Astrocyte (in vitro differentiated cells and primary cell): ENCODE results near the gene KCNK13. TPM values are rescaled to one million over a fixed set of nuclear protein-coding genes. Genes with fewer than 3 reads are reported as not detected.
"Not testable (repeated sequence)": the region's sequence is repeated elsewhere in the genome, so short reads cannot be mapped to it uniquely, and the experiment has no call there.

Source experiments
- DNase-seq: peaks from one replicate; pipeline ENCODE4 v3.0.0-alpha.2; 2010; ENCODE audit warnings: low read depth
- FAIRE-seq: peaks from 2 replicates; lab custom pipeline; 2011; peaks lifted over from hg19 to GRCh38; lab: Jason Lieb, UNC
- H2AFZ ChIP-seq: 2 replicates; pipeline ENCODE4 v1.6.0; 2012; ENCODE audit warnings: low read depth, low read length, inconsistent platforms
- H3K27ac ChIP-seq: 2 replicates; pipeline ENCODE4 v1.5.1; 2011; ENCODE audit warnings: low read depth, low read length, inconsistent platforms
- H3K27me3 ChIP-seq: 2 replicates; pipeline ENCODE4 v1.6.0; 2011; ENCODE audit warnings: low read length, inconsistent platforms; ENCODE audit not compliant: insufficient read depth
- H3K36me3 ChIP-seq: 2 replicates; pipeline ENCODE4 v1.5.1; 2011; ENCODE audit warnings: low read length, inconsistent platforms; ENCODE audit not compliant: insufficient read depth
- H3K4me1 ChIP-seq: 2 replicates; pipeline ENCODE4 v1.5.1; 2011; ENCODE audit warnings: low read length, inconsistent platforms; ENCODE audit not compliant: insufficient read depth
- H3K4me2 ChIP-seq: 2 replicates; pipeline ENCODE4 v1.6.0; 2012; ENCODE audit warnings: low read length, inconsistent platforms
- H3K4me3 ChIP-seq: 2 replicates; pipeline ENCODE4 v1.5.1; 2011; ENCODE audit warnings: low read depth, mild to moderate bottlenecking, low read length, inconsistent platforms; ENCODE audit not compliant: insufficient read depth
- H3K79me2 ChIP-seq: 2 replicates; pipeline ENCODE4 v1.6.0; 2012; ENCODE audit warnings: mild to moderate bottlenecking, low read length, inconsistent platforms; ENCODE audit not compliant: insufficient read depth
- H3K9ac ChIP-seq: 2 replicates; pipeline ENCODE4 v1.6.0; 2012; ENCODE audit warnings: mild to moderate bottlenecking, low read length, inconsistent platforms
- H3K9me3 ChIP-seq: 2 replicates; pipeline ENCODE4 v1.5.1; 2012; ENCODE audit warnings: low read depth, mild to moderate bottlenecking, low read length, inconsistent platforms; ENCODE audit not compliant: insufficient read depth
- H4K20me1 ChIP-seq: 2 replicates; pipeline ENCODE4 v1.6.0; 2012; ENCODE audit warnings: low read length, inconsistent platforms; ENCODE audit not compliant: insufficient read depth
- H3K27ac Mint-ChIP-seq: one replicate; pipeline ENCODE4 v1.8.0; 2021; ENCODE audit warnings: mild to moderate bottlenecking, mixed read lengths; ENCODE audit not compliant: unreplicated experiment
- H3K27me3 Mint-ChIP-seq: one replicate; pipeline ENCODE4 v1.8.0; 2021; ENCODE audit warnings: low read depth, mixed read lengths; ENCODE audit not compliant: unreplicated experiment
- H3K36me3 Mint-ChIP-seq: one replicate; pipeline ENCODE4 v1.8.0; 2021; ENCODE audit warnings: low read depth, mixed read lengths; ENCODE audit not compliant: unreplicated experiment
- H3K4me1 Mint-ChIP-seq: one replicate; pipeline ENCODE4 v1.8.0; 2021; ENCODE audit warnings: low read depth, mixed read lengths; ENCODE audit not compliant: unreplicated experiment
- H3K4me3 Mint-ChIP-seq: one replicate; pipeline ENCODE4 v1.8.0; 2021; ENCODE audit warnings: mild to moderate bottlenecking, moderate library complexity, mixed read lengths; ENCODE audit not compliant: unreplicated experiment
- H3K9me3 Mint-ChIP-seq: one replicate; pipeline ENCODE4 v1.8.0; 2021; ENCODE audit warnings: mild to moderate bottlenecking, mixed read lengths; ENCODE audit not compliant: unreplicated experiment
- EZH2 ChIP-seq: IDR thresholded peaks from 2 replicates; pipeline ENCODE4 v1.6.1; 2012; ENCODE audit warnings: mild to moderate bottlenecking, low read length, inconsistent platforms; ENCODE audit not compliant: insufficient read depth
- total RNA-seq: library from RNA; stranded (reverse); gene quantifications from 2 replicates; pipeline ENCODE4 v1.2.1, GENCODE V29; 2021
- TF ChIP-seq, protein P1 (sequence below): IDR thresholded peaks from 2 replicates; pipeline ENCODE4 v1.5.1; 2011; ENCODE audit warnings: low read depth, mild to moderate bottlenecking, inconsistent platforms, low read length, moderate library complexity; ENCODE audit not compliant: insufficient read depth

Gene KCNK13
- total RNA-seq, 1 donor from 2014 or later = 0.09 TPM

- Histone ChIP-seq H3K27me3 (peaks cover 14% of the 10 kb centered on the region), H3K4me1 (no peaks in the 10 kb centered on the region), H3K4me3 (no peak overlapping the region), H3K9ac (no peak overlapping the region), H4K20me1 (no peaks in the 10 kb centered on the region), H3K4me2 (no peak overlapping the region), H3K9me3 (peaks cover 3% of the 10 kb centered on the region), H3K79me2 (no peaks in the 10 kb centered on the region), H3K27ac (no peak overlapping the region), H2AFZ (no peak overlapping the region), H3K36me3 (no peaks in the 10 kb centered on the region)
- no peak for TF ChIP-seq EZH2
- TF ChIP-seq, protein P1, sequence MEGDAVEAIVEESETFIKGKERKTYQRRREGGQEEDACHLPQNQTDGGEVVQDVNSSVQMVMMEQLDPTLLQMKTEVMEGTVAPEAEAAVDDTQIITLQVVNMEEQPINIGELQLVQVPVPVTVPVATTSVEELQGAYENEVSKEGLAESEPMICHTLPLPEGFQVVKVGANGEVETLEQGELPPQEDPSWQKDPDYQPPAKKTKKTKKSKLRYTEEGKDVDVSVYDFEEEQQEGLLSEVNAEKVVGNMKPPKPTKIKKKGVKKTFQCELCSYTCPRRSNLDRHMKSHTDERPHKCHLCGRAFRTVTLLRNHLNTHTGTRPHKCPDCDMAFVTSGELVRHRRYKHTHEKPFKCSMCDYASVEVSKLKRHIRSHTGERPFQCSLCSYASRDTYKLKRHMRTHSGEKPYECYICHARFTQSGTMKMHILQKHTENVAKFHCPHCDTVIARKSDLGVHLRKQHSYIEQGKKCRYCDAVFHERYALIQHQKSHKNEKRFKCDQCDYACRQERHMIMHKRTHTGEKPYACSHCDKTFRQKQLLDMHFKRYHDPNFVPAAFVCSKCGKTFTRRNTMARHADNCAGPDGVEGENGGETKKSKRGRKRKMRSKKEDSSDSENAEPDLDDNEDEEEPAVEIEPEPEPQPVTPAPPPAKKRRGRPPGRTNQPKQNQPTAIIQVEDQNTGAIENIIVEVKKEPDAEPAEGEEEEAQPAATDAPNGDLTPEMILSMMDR = no peak
- Mint-ChIP-seq H3K4me3 (no peak overlapping the region), H3K27ac (no peak overlapping the region), H3K9me3 (no peaks in the 10 kb centered on the region), H3K4me1 (no peaks in the 10 kb centered on the region), H3K27me3 (peaks cover 17% of the 10 kb centered on the region), H3K36me3 (peaks cover 2% of the 10 kb centered on the region)
- DNase-seq (no peak), FAIRE-seq (no peak)
Measured at GRCh38 chr14:90198541-90199060, 136.8 kb downstream of the KCNK13 start.

- DNase-seq, H3K9ac ChIP-seq, H3K27ac Mint-ChIP-seq, H3K4me2 ChIP-seq, H3K4me3 ChIP-seq, H3K9me3 Mint-ChIP-seq, H3K9me3 ChIP-seq, H4K20me1 ChIP-seq, H3K27ac ChIP-seq, H3K36me3 Mint-ChIP-seq, H3K4me1 Mint-ChIP-seq, H3K36me3 ChIP-seq, H3K4me3 Mint-ChIP-seq, H2AFZ ChIP-seq, H3K4me1 ChIP-seq, FAIRE-seq, H3K79me2 ChIP-seq: not testable (repeated sequence)
- H3K27me3 ChIP-seq = peaks cover 14% of the 10 kb centered on the region
- peaks cover 17% of the 10 kb centered on the region for H3K27me3 Mint-ChIP-seq
Measured at GRCh38 chr14:90200546-90200945, 138.8 kb downstream of the KCNK13 start.

DNA sequence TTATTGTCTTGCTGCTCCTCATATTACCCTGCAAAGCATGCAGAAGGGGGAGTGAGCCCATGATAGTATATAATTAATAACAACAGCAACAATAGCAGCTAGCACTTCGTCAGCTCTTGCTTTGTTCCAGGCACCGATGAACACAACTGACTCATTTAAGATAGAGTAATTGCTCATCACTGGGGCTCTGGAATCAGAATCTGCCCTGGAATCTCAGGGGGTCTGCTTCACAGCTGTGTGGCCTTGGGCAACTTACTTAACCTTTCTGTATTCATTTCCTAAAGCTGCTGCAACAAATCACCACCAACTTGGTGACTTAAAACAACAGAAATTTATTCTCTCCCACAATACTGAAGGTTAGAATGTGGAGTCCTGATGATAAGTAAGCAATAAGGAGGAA, 139.6 kb downstream of the KCNK13 start:
- Histone ChIP-seq H4K20me1 (no peaks in the 10 kb centered on the region), H3K4me2 (no peak overlapping the region), H3K4me1 (no peaks in the 10 kb centered on the region), H3K9ac (no peak overlapping the region), H3K36me3 (no peaks in the 10 kb centered on the region), H2AFZ (no peak overlapping the region), H3K4me3 (no peak overlapping the region), H3K27ac (no peak overlapping the region), H3K27me3 (peaks cover 13% of the 10 kb centered on the region), H3K79me2 (no peaks in the 10 kb centered on the region), H3K9me3 (peaks cover 3% of the 10 kb centered on the region)
- peak; percentile 1 for DNase-seq
- Mint-ChIP-seq H3K36me3 (peaks cover 4% of the 10 kb centered on the region), H3K27me3 (peaks cover 12% of the 10 kb centered on the region), H3K9me3 (no peaks in the 10 kb centered on the region), H3K4me3 (no peak overlapping the region), H3K4me1 (no peaks in the 10 kb centered on the region), H3K27ac (no peak overlapping the region)
- TF ChIP-seq EZH2 = no peak
- TF ChIP-seq, protein P1 = no peak
- no peak for FAIRE-seq
